Lower lobe of right lung (tissue), 2 donors: ENCODE measurements around the gene EID2. TPM values are rescaled to one million over a fixed set of nuclear protein-coding genes. Genes with fewer than 3 reads are reported as not detected.

Experiments used
- ATAC-seq, 2 donors: fragments of 200-7000 bp; cut with Tn5 transposase; one replicate each; pipeline ENCODE4 v1.9.1; 2020 to 2022; ENCODE audit warnings: mild to moderate bottlenecking in 2 of 2, moderate library complexity in 2 of 2
- DNase-seq: peaks from one replicate; pipeline ENCODE4 v3.0.0-alpha.2; 2020
- H3K27ac ChIP-seq: fragments of 200-600 bp; one replicate; pipeline ENCODE4 v1.8.0; 2022
- H3K27me3 ChIP-seq: fragments of 200-600 bp; one replicate; pipeline ENCODE4 v1.8.0; 2022; ENCODE audit warnings: low read depth
- H3K36me3 ChIP-seq: fragments of 200-600 bp; one replicate; pipeline ENCODE4 v1.8.0; 2022; ENCODE audit warnings: mild to moderate bottlenecking
- H3K4me1 ChIP-seq: fragments of 200-600 bp; one replicate; pipeline ENCODE4 v1.8.0; 2022
- H3K4me3 ChIP-seq: fragments of 200-600 bp; one replicate; pipeline ENCODE4 v1.8.0; 2022; ENCODE audit warnings: mild to moderate bottlenecking
- H3K9me3 ChIP-seq: fragments of 200-600 bp; one replicate; pipeline ENCODE4 v1.8.0; 2022
- CTCF ChIP-seq: fragments of 200-600 bp; IDR thresholded peaks from one replicate; pipeline ENCODE4 v1.8.0; 2022; ENCODE audit warnings: antibody characterized with exemption, mild to moderate bottlenecking
- intact Hi-C: fragments of 100-400 bp; cut with DNase I; formaldehyde crosslinking; loops from one replicate; pipeline ENCODE4 v1.11.0; 2022
- total RNA-seq: library from RNA; stranded (reverse); fragmentation: NEBNext Ultra II Directional; extraction: Animal tissue kit (Norgen Biotek cat#: 25700); gene quantifications from one replicate; pipeline ENCODE4 v1.2.1, GENCODE V29; 2021
- donor health status: DM: no; HTN: yes; CAD: no; lungs with severe emphysema.

Gene EID2
- total RNA-seq, 1 donor from 2014 or later: 12.8 TPM

GRCh38 chr19:39555883-39556282 is 15.9 kb upstream of the EID2 start:
- intact Hi-C loops: loop anchor here (10.0 kb wide), 1 partner anchor 119 kb away; no protein-coding TSS in a partner anchor
- ATAC-seq (no peak), DNase-seq (no peak)
- TF ChIP-seq CTCF: no peak
- no peaks in the 10 kb centered on the region for H3K36me3 ChIP-seq
- H3K4me1 ChIP-seq: peaks cover 22% of the 10 kb centered on the region
- no peaks in the 10 kb centered on the region for H3K27me3 ChIP-seq
- H3K4me3 ChIP-seq: no peak overlapping the region
- no peak overlapping the region for H3K27ac ChIP-seq
- no peaks in the 10 kb centered on the region for H3K9me3 ChIP-seq

GRCh38 chr19:39554701-39555311 is 14.8 kb upstream of the EID2 start:
- Histone ChIP-seq H3K27me3 (no peaks in the 10 kb centered on the region), H3K4me3 (no peak overlapping the region), H3K4me1 (peaks cover 22% of the 10 kb centered on the region), H3K36me3 (no peaks in the 10 kb centered on the region), H3K27ac (no peak overlapping the region), H3K9me3 (no peaks in the 10 kb centered on the region)
- no peak for DNase-seq
- intact Hi-C loops: loop anchor here (10.0 kb wide), 1 partner anchor 120 kb away; no protein-coding TSS in a partner anchor
- no peak for ATAC-seq
- TF ChIP-seq CTCF: no peak

- peaks cover 16% of the 10 kb centered on the region for H3K4me1 ChIP-seq
- H3K36me3 ChIP-seq: no peaks in the 10 kb centered on the region
- no peaks in the 10 kb centered on the region for H3K9me3 ChIP-seq
- no peak for ATAC-seq
- intact Hi-C loops: loop anchor here (10.0 kb wide), 1 partner anchor 122 kb away; no protein-coding TSS in a partner anchor
- H3K27me3 ChIP-seq: no peaks in the 10 kb centered on the region
- no peak overlapping the region for H3K4me3 ChIP-seq
- H3K27ac ChIP-seq: no peak overlapping the region
- TF ChIP-seq CTCF: no peak
- DNase-seq: no peak
Observed at GRCh38 chr19:39553082-39553652, 13.2 kb upstream of the EID2 start.

GRCh38 chr19:39550197-39550596 is 10.2 kb upstream of the EID2 start:
- peaks cover 7% of the 10 kb centered on the region for H3K4me1 ChIP-seq
- no peaks in the 10 kb centered on the region for H3K36me3 ChIP-seq
- no peak overlapping the region for H3K27ac ChIP-seq
- no peak for TF ChIP-seq CTCF
- H3K27me3 ChIP-seq: no peaks in the 10 kb centered on the region
- DNase-seq (no peak), ATAC-seq (no peak)
- H3K4me3 ChIP-seq: no peak overlapping the region
- H3K9me3 ChIP-seq: no peaks in the 10 kb centered on the region
- intact Hi-C loops: loop anchor here (10.0 kb wide), 1 partner anchor 125 kb away; no protein-coding TSS in a partner anchor

DNA sequence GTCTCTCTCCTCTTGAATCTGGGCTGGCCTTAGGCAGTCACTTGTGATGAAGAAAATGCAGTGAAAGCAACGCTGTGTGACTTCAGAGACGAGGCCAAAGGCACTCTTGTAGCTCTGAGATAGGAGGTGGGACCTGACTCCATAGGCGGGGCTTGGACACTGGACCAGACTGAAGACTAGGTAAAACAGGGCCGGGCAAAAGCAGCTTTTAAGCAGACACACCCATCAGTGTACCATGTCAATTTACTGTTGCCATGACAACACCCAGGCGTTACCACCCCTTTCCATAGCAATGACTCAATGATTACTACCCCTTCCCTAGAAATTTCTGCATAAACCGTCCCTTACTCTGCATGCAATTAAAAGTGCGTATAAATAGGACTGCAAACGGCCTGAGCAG is 6.6 kb upstream of the EID2 start:
- H3K9me3 ChIP-seq: no peaks in the 10 kb centered on the region
- no peak overlapping the region for H3K27ac ChIP-seq
- no peak for TF ChIP-seq CTCF
- peaks cover 2% of the 10 kb centered on the region for H3K4me1 ChIP-seq
- DNase-seq (no peak), ATAC-seq (no peak)
- H3K36me3 ChIP-seq: no peaks in the 10 kb centered on the region
- intact Hi-C loops: no loop called here
- no peak overlapping the region for H3K4me3 ChIP-seq
- H3K27me3 ChIP-seq: peaks cover 4% of the 10 kb centered on the region
